ENCODE measurements around the gene MRPL1. TPM values are rescaled to one million over a fixed set of nuclear protein-coding genes. Genes with fewer than 3 reads are reported as not detected.

MRPL1 gene
- total RNA-seq, 1 donor from 2014 or later = 50.8 TPM

- H3K4me3 ChIP-seq = no peak overlapping the region
- peaks cover 25% of the 10 kb centered on the region for H3K36me3 ChIP-seq
- DNase-seq = no peak
- intact Hi-C loops (cut with micrococcal nuclease) = no loop called here
- no peak overlapping the region for H3K27ac ChIP-seq (replicated peaks)
- no peaks in the 10 kb centered on the region for H3K27me3 ChIP-seq (ENCODE audit: low read depth)
- H3K4me1 ChIP-seq = no peaks in the 10 kb centered on the region
- H3K9me3 ChIP-seq (replicated peaks) = no peaks in the 10 kb centered on the region
- TF ChIP-seq CTCF (IDR thresholded peaks at IDR 0.05; ENCODE audit: borderline replicate concordance) = no peak
Measured at GRCh38 chr4:77903186-77903585, 40.6 kb downstream of the MRPL1 start.

DNA sequence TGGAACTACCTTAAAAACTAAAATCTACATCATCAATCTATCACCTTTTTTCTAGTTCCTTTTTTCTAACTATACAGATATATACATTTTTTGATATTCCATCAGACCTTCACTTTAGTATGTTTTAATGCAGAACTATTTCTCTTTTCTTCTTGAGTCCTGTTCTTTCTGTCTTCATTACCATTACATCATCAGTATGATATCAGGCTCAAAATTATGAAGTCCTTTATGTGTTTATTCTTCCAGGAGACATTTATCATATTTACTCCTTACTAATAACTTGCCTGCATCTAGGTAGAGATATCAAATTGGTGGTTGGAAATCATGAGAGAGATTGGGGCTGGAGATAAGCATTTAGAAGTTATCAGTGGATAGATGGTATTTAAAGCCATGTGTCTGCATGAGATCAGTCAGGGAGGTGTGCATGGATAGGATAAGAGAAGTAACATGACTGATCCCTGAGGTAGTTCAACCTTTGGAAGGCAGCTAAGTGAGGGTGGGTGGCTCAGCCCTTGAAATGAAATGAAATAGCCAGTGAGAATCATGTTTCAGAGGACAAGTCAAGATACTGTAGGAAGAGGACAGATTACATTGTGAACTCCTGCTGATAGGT lies 43.1 kb downstream of the MRPL1 start:
- Histone ChIP-seq H3K36me3 (peaks cover 38% of the 10 kb centered on the region), H3K9me3 (replicated peaks) (no peaks in the 10 kb centered on the region), H3K27me3 (ENCODE audit: low read depth) (no peaks in the 10 kb centered on the region), H3K4me3 (no peak overlapping the region), H3K4me1 (no peaks in the 10 kb centered on the region), H3K27ac (replicated peaks) (no peak overlapping the region)
- intact Hi-C loops (cut with micrococcal nuclease) = no loop called here
- TF ChIP-seq CTCF (IDR thresholded peaks at IDR 0.05; ENCODE audit: borderline replicate concordance) = no peak
- no peak for DNase-seq

- peaks cover 45% of the 10 kb centered on the region for H3K36me3 ChIP-seq
- TF ChIP-seq CTCF (IDR thresholded peaks at IDR 0.05; ENCODE audit: borderline replicate concordance) = no peak
- H3K27ac ChIP-seq (replicated peaks) = no peak overlapping the region
- H3K9me3 ChIP-seq (replicated peaks) = no peaks in the 10 kb centered on the region
- no peaks in the 10 kb centered on the region for H3K27me3 ChIP-seq (ENCODE audit: low read depth)
- H3K4me1 ChIP-seq = no peaks in the 10 kb centered on the region
- intact Hi-C loops (cut with micrococcal nuclease) = no loop called here
- H3K4me3 ChIP-seq = no peak overlapping the region
- DNase-seq = no peak
Measured at GRCh38 chr4:77910676-77911075, 48.0 kb downstream of the MRPL1 start.

- Histone ChIP-seq H3K27me3 (ENCODE audit: low read depth) (no peaks in the 10 kb centered on the region), H3K4me1 (no peaks in the 10 kb centered on the region), H3K27ac (replicated peaks) (no peak overlapping the region), H3K9me3 (replicated peaks) (no peaks in the 10 kb centered on the region), H3K36me3 (peaks cover 45% of the 10 kb centered on the region), H3K4me3 (no peak overlapping the region)
- TF ChIP-seq CTCF (IDR thresholded peaks at IDR 0.05; ENCODE audit: borderline replicate concordance) = no peak
- no peak for DNase-seq
- intact Hi-C loops (cut with micrococcal nuclease) = no loop called here
Measured at GRCh38 chr4:77911091-77911490, 48.5 kb downstream of the MRPL1 start.

DNA sequence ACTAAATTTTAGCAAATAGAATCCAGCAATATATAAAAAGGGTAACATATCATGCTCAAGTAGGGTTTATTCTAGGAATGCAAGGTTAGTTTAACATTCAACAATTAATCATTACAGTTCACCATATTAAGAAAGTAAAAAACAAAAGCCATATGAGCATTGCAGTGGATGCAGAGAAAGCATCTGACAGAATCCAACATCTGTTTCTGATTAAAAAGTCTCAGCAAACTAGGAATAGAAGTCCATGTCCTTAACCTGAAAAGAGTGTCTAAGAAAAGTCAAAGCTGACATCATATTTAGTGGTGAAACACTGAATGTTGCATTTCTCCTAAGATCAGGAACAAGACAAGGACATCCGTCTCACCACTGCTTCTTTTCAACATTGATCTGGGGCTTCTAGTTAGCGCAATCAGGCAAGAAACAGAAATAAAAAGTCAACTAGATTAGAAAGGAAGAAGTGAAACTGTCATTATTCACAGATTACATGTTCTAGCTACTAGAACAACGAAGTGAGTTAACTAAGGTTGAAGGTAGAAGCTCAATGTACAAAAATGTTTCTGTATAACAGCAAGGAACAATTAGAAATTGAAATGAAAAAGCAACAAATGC lies 49.3 kb downstream of the MRPL1 start:
- intact Hi-C loops (cut with micrococcal nuclease) = no loop called here
- Histone ChIP-seq H3K27me3 (ENCODE audit: low read depth) (no peaks in the 10 kb centered on the region), H3K4me3 (no peak overlapping the region), H3K4me1 (no peaks in the 10 kb centered on the region), H3K27ac (replicated peaks) (no peak overlapping the region), H3K36me3 (peaks cover 39% of the 10 kb centered on the region), H3K9me3 (replicated peaks) (no peaks in the 10 kb centered on the region)
- DNase-seq = no peak
- no peak for TF ChIP-seq CTCF (IDR thresholded peaks at IDR 0.05; ENCODE audit: borderline replicate concordance)
